ENCODE results near the gene OPCML.

The OPCML gene

DNA sequence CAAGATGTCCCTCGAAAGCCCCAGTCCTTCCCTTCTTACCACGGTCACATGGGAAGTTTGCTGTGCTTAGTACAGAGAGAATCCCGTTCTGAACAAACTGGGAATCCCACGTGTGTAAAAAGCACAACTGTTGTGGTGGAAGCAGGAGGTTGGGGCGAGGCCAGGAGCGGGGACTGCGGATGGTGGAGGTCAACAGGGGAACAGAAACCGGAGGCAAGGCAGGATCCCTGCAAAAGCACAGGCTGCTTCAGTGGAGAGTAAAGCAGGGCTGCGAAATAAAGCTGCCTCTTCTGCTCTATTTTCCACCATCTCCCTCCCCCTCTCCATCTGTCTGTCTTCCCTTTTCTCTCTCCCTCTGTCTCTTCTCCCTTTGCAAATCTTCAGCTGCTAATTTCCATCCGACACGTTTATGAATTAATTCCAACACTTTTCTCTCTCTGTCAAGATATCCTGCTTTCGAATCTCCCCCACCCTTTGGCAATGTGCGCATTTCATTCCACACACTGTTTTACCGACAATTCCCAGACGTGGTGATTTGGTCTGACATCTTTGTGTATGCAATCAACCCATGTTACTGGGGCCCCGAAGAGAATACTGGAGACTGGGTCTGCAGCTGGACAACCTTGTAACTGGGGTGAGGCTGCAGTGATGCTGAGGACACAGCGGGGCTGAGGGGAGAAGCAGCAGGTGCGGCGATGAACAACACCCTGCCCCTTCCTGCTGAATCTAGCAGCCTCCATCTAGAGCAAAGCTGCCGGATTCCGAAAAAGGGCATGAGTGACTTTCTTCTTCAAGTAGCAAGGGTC lies 571.8 kb downstream of the OPCML start:
- DNase-seq (ENCODE audit: low read depth in 1 of 2, low spot score in 1 of 2), result no peak

DNA sequence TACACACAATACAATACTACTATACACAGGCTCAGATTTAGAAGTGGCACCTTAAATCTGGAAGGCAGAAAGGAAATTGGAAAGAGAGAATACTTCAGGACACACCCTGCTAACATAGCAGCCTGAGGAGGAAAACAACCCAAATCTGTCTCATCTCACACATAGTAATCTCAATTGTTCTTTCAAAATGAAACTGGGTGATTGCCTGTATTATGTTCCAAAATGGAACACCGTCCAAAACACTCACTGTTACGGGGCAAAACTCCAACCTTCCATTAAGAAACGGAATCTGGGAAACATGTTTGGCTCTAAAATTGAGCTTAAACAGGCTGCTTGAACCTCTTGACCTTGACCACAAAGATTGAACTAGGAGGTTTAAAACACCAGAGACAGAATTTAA lies 572.6 kb downstream of the OPCML start:
- no peak for DNase-seq (ENCODE audit: low read depth in 1 of 2, low spot score in 1 of 2)

- no peak for DNase-seq (ENCODE audit: low read depth in 1 of 2, low spot score in 1 of 2)
Measured at GRCh38 chr11:132957881-132958280, 574.4 kb downstream of the OPCML start.

DNA sequence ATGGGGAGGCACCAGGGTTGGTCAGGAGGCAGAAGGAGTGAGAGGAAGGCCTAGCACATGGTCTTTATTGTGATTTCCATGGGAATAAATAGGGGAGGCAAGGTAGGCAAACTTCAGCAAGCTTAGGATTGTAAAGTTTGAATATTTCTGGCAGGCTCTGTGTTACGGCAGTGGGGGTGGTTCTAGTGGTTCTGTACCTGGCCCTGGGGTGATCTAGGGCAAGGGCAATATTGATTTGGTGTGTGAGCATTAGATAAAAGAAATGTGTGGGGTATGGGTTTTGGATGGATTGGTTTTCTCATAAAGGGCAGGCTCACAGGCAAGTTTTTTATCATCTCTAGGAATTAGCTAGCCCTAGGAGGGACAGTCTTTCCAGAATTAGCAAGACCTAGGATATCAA lies 584.0 kb downstream of the OPCML start:
- no peak for DNase-seq (ENCODE audit: low read depth in 1 of 2, low spot score in 1 of 2)

- DNase-seq (ENCODE audit: low read depth in 1 of 2, low spot score in 1 of 2), result no peak
Measured at GRCh38 chr11:132944569-132944944, 587.7 kb downstream of the OPCML start.

DNA sequence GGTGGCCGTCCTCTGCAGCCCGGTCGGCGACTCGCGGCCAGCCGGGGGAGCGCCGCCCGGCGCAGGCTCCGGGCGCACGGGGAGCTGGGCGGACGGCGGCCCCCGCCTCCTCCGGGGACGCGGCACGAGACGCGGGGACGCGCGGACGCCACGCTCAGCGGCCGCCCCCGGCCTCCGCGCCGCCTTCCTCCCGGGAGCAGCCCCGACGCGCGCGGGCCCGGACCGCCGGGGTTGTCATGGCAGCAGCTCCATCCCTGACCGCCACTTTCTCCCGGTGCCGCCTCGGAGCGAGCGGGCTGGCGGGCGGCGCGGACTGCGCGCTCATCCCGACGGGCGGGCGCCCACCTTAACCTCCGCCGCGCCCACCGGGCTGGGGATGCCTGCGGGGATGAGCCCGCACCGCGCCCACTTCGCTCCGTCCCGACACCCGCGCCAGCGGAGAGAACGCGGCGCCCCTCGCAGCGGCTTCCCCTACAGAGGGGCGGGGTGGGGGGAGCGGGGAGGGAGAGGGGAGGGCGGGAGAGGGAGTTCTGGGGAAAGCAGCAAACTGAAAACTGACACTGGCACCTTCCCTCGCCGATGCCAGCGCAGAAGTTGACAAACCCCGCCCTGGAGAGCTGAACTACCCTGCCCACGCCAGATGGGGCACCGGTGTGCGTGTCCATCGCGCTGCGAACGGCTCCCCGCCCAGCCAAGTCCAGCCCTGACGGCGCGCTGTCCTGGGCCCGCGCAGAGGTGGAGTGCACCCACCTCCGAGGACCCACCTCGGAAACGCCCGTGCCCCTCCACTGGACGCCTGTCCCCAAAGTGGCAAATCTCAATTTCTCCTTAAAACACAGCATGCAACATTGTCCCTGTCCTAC lies 588.4 kb downstream of the OPCML start:
- no peak for DNase-seq (ENCODE audit: low read depth in 1 of 2, low spot score in 1 of 2)

- DNase-seq (ENCODE audit: low read depth in 1 of 2, low spot score in 1 of 2), result no peak
Measured at GRCh38 chr11:132943357-132943705, 589.0 kb downstream of the OPCML start.

DNA sequence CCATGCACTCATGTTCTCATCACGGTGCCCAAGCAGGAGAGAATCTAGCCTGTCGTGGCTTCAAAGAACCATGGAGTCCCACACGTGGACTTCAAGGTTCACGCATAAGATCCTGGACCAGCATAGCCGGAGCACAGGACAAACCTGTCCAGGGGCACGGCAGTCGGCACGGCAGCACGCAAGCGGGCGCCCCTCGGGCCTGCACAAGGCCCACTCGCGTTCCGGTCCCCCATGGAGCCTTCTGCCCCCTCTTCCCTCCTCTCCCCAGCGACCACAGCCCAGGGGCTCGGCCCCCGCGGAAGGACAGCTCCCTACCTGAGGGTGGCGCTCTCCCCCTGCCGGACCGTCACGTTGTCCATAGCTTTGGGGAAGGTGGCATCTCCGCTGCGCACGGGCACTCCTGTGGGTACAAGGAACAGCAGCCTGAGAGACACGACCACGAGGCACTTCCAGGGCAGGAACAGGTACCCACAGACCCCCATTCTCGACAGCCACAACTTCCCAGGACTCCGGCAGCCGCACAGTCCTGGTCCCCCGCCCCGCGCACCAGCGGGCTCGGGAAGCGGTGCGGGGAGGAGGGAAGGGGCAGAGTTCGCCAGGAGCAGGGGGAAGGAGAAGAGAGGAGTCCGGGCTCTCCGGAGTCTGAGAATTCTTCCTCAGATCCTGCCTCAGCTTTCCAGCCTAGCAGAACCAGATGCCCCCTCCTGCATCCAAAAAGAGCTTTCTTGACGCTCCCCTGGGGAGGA lies 589.5 kb downstream of the OPCML start:
- DNase-seq (ENCODE audit: low read depth in 1 of 2, low spot score in 1 of 2), result no peak

DNA sequence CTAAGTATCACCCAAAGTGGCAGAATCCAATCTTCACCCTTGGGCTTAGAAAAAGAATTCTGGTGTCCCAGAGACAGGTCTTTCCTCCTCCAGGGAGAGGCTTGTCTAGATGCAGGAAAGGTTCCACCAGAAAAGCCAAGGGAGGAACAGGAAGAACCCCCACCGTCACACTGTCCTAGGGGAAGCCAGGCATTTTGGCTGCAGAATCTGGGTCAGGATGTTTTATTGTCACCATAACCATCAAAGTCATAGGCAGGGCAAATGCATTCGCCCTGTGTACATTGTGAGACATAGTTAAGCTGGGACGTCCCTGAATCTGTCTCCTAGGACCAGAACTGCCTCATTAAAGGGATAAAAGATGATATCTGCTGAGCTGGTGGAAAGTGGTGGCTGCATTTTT lies 590.5 kb downstream of the OPCML start:
- no peak for DNase-seq (ENCODE audit: low read depth in 1 of 2, low spot score in 1 of 2)

GRCh38 chr11:132941024-132941646 lies 591.2 kb downstream of the OPCML start:
- no peak for DNase-seq (ENCODE audit: low read depth in 1 of 2, low spot score in 1 of 2)

DNA sequence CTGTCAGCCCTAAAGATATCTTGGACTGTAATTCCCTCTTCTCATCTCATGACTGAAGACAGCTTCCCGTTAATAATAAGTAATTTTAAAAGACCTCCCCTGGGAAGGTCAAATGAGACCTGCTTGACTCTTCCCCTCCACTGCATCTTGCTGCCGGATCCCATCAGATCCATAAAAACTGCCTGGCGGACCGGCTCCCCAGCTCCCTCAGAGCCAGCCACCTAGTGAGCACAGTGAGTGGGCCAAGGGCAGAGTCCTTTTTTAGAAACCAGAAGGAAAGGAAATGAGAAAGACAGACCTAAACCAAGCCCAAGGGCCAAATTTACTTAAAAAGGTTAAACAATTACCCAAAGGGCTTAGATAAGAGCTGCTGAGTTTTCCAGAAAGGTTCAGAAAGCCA lies 595.3 kb downstream of the OPCML start:
- no peak for DNase-seq (ENCODE audit: low read depth in 1 of 2, low spot score in 1 of 2)

DNA sequence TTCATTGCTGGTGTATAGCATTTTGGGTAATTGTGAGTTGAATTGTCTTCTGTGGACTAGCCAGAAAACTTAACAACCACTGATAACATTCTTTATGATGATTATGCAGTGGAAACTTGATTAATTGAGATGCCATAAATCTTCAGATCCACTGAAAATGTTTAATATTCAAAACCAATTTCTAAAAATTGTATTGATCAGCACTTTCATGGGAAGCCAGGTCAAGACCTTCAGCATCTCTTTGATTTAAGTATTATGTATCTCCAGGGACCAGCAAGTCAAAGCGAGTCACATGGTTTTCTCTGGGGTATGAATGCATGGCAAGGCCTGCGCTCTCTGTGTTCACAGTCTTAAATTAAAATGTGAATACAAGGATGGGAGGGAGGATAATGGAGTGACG lies 596.9 kb downstream of the OPCML start:
- no peak for DNase-seq (ENCODE audit: low read depth in 1 of 2, low spot score in 1 of 2)

DNA sequence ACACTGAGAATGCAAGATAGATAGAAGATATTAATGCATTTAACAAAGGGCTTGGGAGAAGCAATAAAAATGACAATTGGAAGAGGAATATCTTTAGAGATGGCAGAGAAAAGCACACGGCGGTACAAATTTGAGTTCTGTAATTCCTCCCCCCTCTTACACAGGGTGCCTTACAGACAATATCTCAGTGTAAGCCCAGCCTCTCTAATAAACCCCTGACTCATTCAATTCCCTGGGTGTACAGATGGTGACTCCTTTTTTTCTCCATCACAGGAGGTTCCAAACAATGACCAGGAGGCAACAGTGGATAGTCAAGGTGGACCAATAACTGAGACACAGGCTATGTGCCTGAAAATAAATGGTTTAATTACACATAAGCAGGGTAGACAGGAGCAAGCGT lies 598.6 kb downstream of the OPCML start:
- no peak for DNase-seq (ENCODE audit: low read depth in 1 of 2, low spot score in 1 of 2)

GRCh38 chr11:132925825-132926469 lies 606.4 kb downstream of the OPCML start:
- no peak for DNase-seq (ENCODE audit: low read depth in 1 of 2, low spot score in 1 of 2)

DNA sequence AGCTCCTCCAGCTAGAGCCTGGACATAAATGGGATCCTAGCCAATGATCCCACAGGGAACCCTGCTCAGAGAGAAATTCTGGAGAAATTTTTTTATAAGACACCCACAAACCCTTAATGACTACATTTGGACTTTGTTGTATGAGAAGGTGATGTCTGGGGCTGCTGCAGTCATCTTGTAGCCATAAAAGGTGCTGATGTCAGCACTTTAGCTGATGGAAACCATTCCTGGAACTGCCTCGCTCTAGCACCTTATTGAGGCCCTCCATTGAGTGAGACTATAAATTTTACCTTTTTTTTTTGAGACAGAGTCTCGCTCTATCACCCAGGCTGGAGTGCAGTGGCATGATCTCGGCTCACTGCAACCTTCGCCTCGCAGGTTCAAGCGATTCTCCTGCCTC lies 610.7 kb downstream of the OPCML start:
- no peak for DNase-seq (ENCODE audit: low read depth in 1 of 2, low spot score in 1 of 2)

DNA sequence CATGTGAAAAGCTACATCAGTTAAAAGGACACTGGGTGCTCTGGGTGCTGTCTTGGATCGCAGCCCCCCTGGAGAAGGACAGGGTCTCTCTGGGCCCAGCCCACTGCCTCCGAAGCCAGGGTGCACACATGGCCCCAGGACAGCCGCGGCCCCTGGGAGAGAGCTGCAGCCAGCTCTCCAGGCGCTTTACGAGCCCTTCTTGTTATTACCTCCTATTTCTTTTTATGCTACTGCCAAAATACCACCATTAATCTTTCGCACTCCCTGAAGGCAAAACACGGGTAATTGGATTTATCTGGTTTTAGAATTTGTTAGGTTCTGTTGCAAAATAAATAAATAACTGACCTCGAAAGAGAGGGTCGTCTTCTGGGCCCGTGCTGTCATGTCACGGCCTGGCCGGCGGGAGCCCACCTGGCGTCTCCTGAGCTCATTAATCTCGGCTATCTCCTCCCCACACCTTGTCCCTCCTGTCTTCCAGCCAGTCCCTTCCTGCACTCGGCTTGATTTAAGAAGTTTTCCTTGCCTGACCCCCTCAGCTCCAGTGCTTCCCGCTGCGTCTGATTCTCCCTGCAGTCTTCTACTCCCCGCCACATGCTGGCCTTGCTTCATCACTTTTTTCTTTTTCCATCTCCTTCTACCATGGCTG lies 611.7 kb downstream of the OPCML start:
- no peak for DNase-seq (ENCODE audit: low read depth in 1 of 2, low spot score in 1 of 2)

DNA sequence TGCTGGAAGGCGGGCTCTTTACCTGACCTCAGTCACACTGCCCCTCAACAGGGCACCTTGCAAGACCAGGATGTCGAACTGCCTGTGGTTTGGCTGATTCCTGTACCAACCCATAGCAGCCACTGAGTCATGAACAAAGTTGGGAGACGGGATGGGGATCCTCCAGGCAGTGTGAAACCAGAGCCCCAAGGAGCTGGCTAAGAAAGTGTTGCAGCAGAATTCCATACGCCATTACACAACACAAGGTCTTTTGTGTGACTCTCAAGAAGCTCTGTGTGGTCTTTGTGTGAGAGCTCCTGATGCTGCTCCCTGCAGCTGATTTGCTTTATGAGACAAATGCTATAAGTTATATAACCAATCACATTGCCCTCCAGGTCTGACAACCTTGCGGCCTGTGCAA lies 617.7 kb downstream of the OPCML start:
- no peak for DNase-seq (ENCODE audit: low read depth in 1 of 2, low spot score in 1 of 2)

DNA sequence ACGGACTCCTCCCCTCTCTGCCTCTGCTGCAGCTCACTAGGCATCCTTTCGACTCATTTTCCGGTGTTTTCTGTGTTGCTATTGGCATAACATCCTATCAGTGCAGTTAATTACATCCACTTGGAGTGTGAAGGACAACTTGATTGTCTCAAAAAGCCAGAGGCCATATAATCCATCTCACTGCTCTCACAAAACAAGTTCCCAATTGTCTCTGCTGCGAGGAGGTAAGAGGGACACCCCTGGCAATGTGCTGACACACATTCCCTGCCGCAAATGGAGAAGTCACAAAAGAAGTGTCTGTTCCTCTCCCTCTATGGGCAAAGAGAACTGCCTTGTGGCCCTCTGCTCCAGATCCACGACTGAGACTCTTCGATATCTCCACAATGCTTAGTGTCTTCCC lies 618.4 kb downstream of the OPCML start:
- no peak for DNase-seq (ENCODE audit: low read depth in 1 of 2, low spot score in 1 of 2)

- no peak for DNase-seq (ENCODE audit: low read depth in 1 of 2, low spot score in 1 of 2)
Measured at GRCh38 chr11:132913295-132913694, 619.0 kb downstream of the OPCML start.

DNA sequence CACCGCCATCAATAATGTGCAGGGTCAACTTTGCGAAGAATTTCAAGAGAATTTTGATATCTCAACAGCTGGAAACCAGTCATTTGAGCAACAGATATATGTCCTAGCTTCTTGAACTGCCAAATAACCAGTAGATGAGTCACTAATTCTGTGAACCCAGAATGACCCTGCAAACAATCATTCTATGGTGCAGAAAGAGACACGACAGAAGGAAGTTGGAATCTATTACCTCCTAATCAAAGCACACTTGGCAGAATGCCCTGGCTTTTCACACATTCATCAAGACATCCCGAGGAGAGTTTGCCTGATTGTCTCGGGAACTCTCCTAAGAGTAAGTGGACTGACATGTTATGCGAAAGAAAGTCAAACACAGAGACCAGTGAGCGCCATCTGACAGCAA lies 621.1 kb downstream of the OPCML start:
- DNase-seq (ENCODE audit: low read depth in 1 of 2, low spot score in 1 of 2), result no peak
